ENCODE data around the gene GPR78. TPM values are rescaled to one million over a fixed set of nuclear protein-coding genes. Genes with fewer than 3 reads are reported as not detected.
A peak's percentile ranks its signal among the peaks of the same experiment; 100 is the strongest.

GPR78 gene
- total RNA-seq, 4 donors from 2014 or later = not detected

- 95% methylated on average over 10 of the region's 10 CpGs for WGBS
- no peaks in the 10 kb centered on the region for H3K27me3 ChIP-seq
- no peak overlapping the region for H3K4me3 ChIP-seq
- DNase-seq (ENCODE audit: low spot score in 2 of 2) = peak in 1 of 2 donors; percentile 14
- H3K4me1 ChIP-seq = no peaks in the 10 kb centered on the region
- no peaks in the 10 kb centered on the region for H3K9me3 ChIP-seq
- no peak overlapping the region for H3K27ac ChIP-seq
- no peak for TF ChIP-seq CTCF (IDR thresholded peaks at IDR 0.05)
- no peak for TF ChIP-seq POLR2AphosphoS5 (IDR thresholded peaks at IDR 0.05)
- no peak for TF ChIP-seq EP300 (IDR thresholded peaks at IDR 0.05)
- no peak for TF ChIP-seq POLR2A (IDR thresholded peaks at IDR 0.05)
- H3K36me3 ChIP-seq = no peaks in the 10 kb centered on the region
Measured at GRCh38 chr4:8543623-8544022, 36.6 kb upstream of the GPR78 start.

GRCh38 chr4:8544282-8544681 is 35.9 kb upstream of the GPR78 start:
- DNase-seq (ENCODE audit: low spot score in 2 of 2) = peak in 1 of 2 donors; percentile 9
- Histone ChIP-seq H3K36me3 (no peaks in the 10 kb centered on the region), H3K4me3 (no peak overlapping the region), H3K27ac (no peak overlapping the region), H3K9me3 (no peaks in the 10 kb centered on the region), H3K27me3 (no peaks in the 10 kb centered on the region), H3K4me1 (no peaks in the 10 kb centered on the region)
- WGBS = 92% methylated on average over 3 of the region's 3 CpGs
- TF ChIP-seq POLR2A (IDR thresholded peaks at IDR 0.05) = no peak
- TF ChIP-seq CTCF (IDR thresholded peaks at IDR 0.05) = no peak
- no peak for TF ChIP-seq POLR2AphosphoS5 (IDR thresholded peaks at IDR 0.05)
- no peak for TF ChIP-seq EP300 (IDR thresholded peaks at IDR 0.05)

GRCh38 chr4:8544741-8545438 is 35.3 kb upstream of the GPR78 start:
- Histone ChIP-seq H3K36me3 (no peaks in the 10 kb centered on the region), H3K9me3 (no peaks in the 10 kb centered on the region), H3K4me3 (no peak overlapping the region), H3K4me1 (no peaks in the 10 kb centered on the region), H3K27me3 (no peaks in the 10 kb centered on the region), H3K27ac (no peak overlapping the region)
- TF ChIP-seq CTCF (IDR thresholded peaks at IDR 0.05) (no peak), POLR2A (IDR thresholded peaks at IDR 0.05) (no peak), EP300 (IDR thresholded peaks at IDR 0.05) (no peak), POLR2AphosphoS5 (IDR thresholded peaks at IDR 0.05) (no peak)
- DNase-seq (ENCODE audit: low spot score in 2 of 2) = peak; percentile 28 to 71
- 83% methylated on average over 19 of the region's 32 CpGs for WGBS

- Histone ChIP-seq H3K4me3 (no peak overlapping the region), H3K9me3 (no peaks in the 10 kb centered on the region), H3K27me3 (no peaks in the 10 kb centered on the region), H3K27ac (no peak overlapping the region), H3K4me1 (no peaks in the 10 kb centered on the region), H3K36me3 (no peaks in the 10 kb centered on the region)
- no peak for TF ChIP-seq POLR2A (IDR thresholded peaks at IDR 0.05)
- TF ChIP-seq EP300 (IDR thresholded peaks at IDR 0.05) = no peak
- no peak for TF ChIP-seq POLR2AphosphoS5 (IDR thresholded peaks at IDR 0.05)
- WGBS = 64% methylated on average over 8 of the region's 9 CpGs
- peak in 1 of 2 donors; percentile 38 for DNase-seq (ENCODE audit: low spot score in 2 of 2)
Measured at GRCh38 chr4:8545439-8545765, 34.8 kb upstream of the GPR78 start.

- Histone ChIP-seq H3K27ac (no peak overlapping the region), H3K36me3 (no peaks in the 10 kb centered on the region), H3K9me3 (no peaks in the 10 kb centered on the region), H3K4me1 (no peaks in the 10 kb centered on the region), H3K27me3 (no peaks in the 10 kb centered on the region), H3K4me3 (no peak overlapping the region)
- DNase-seq (ENCODE audit: low spot score in 2 of 2) = no peak
- WGBS = 53% methylated on average over 8 of the region's 8 CpGs
- TF ChIP-seq POLR2A (IDR thresholded peaks at IDR 0.05) (no peak), EP300 (IDR thresholded peaks at IDR 0.05) (no peak), POLR2AphosphoS5 (IDR thresholded peaks at IDR 0.05) (no peak)
Measured at GRCh38 chr4:8546766-8547107, 33.5 kb upstream of the GPR78 start.

GRCh38 chr4:8547108-8547911 is 32.9 kb upstream of the GPR78 start:
- H3K4me3 ChIP-seq = no peak overlapping the region
- H3K27me3 ChIP-seq = no peaks in the 10 kb centered on the region
- H3K36me3 ChIP-seq = no peaks in the 10 kb centered on the region
- DNase-seq (ENCODE audit: low spot score in 2 of 2) = peak in 1 of 2 donors; percentile 40
- H3K27ac ChIP-seq = no peak overlapping the region
- H3K9me3 ChIP-seq = no peaks in the 10 kb centered on the region
- no peak for TF ChIP-seq CTCF (IDR thresholded peaks at IDR 0.05)
- no peak for TF ChIP-seq EP300 (IDR thresholded peaks at IDR 0.05)
- TF ChIP-seq POLR2AphosphoS5 (IDR thresholded peaks at IDR 0.05) = no peak
- no peak for TF ChIP-seq POLR2A (IDR thresholded peaks at IDR 0.05)
- WGBS = 53% methylated on average over 10 of the region's 16 CpGs
- H3K4me1 ChIP-seq = no peaks in the 10 kb centered on the region

All from suprapubic skin (tissue), 4 donors.